ENCODE data around the gene MYBBP1A. TPM values are rescaled to one million over a fixed set of nuclear protein-coding genes. Genes with fewer than 3 reads are reported as not detected.

MYBBP1A gene
- total and polyA plus RNA-seq, 2 of the 4 experiments (the other 2 are of a cell fraction): 22.6 to 45.9 TPM

Other genes starting within 250 kb of the MYBBP1A start
- 26.3 and 37.5 TPM in 2 replicates for gene UBE2G1, start 188.7 kb downstream of the MYBBP1A start, total RNA-seq (2012; rRNA removed)
- gene UBE2G1, start 188.7 kb downstream of the MYBBP1A start, polyA plus RNA-seq (2012; rRNA removed): 26.6 and 28.9 TPM in 2 replicates
- gene SPNS3, start 121.4 kb downstream of the MYBBP1A start, total RNA-seq (2012; rRNA removed): 0.18 TPM in 1 of 2 replicates, not detected in the other
- gene SPNS3, start 121.4 kb downstream of the MYBBP1A start, polyA plus RNA-seq (2012; rRNA removed): not detected in 2 replicates
- under 0.01 TPM in 1 of 2 replicates, not detected in the other for gene SPNS2, start 56.5 kb downstream of the MYBBP1A start, total RNA-seq (2012; rRNA removed)
- not detected in 2 replicates for gene SPNS2, start 56.5 kb downstream of the MYBBP1A start, polyA plus RNA-seq (2012; rRNA removed)
- gene GGT6, start 5.2 kb upstream of the MYBBP1A start, total RNA-seq (2012; rRNA removed): not detected in 2 replicates
- not detected in 2 replicates for gene GGT6, start 5.2 kb upstream of the MYBBP1A start, polyA plus RNA-seq (2012; rRNA removed)
- not detected in 2 replicates for gene SMTNL2, start 29.1 kb upstream of the MYBBP1A start, total RNA-seq (2012; rRNA removed)
- not detected in 2 replicates for gene SMTNL2, start 29.1 kb upstream of the MYBBP1A start, polyA plus RNA-seq (2012; rRNA removed)
- gene ALOX15, start 86.3 kb upstream of the MYBBP1A start, total RNA-seq (2012; rRNA removed): not detected in 2 replicates
- not detected in 2 replicates for gene ALOX15, start 86.3 kb upstream of the MYBBP1A start, polyA plus RNA-seq (2012; rRNA removed)
- 6.3 and 9.2 TPM in 2 replicates for gene PELP1, start 148.8 kb upstream of the MYBBP1A start, total RNA-seq (2012; rRNA removed)
- 20.8 and 24.0 TPM in 2 replicates for gene PELP1, start 148.8 kb upstream of the MYBBP1A start, polyA plus RNA-seq (2012; rRNA removed)
- 3.9 and 6.1 TPM in 2 replicates for gene ARRB2, start 155.2 kb upstream of the MYBBP1A start, total RNA-seq (2012; rRNA removed)
- gene ARRB2, start 155.2 kb upstream of the MYBBP1A start, polyA plus RNA-seq (2012; rRNA removed): 10.6 and 12.5 TPM in 2 replicates
- gene MED11, start 176.0 kb upstream of the MYBBP1A start, total RNA-seq (2012; rRNA removed): 9.9 and 10.3 TPM in 2 replicates
- 23.3 and 24.1 TPM in 2 replicates for gene MED11, start 176.0 kb upstream of the MYBBP1A start, polyA plus RNA-seq (2012; rRNA removed)
- gene ZMYND15, start 184.4 kb upstream of the MYBBP1A start, total RNA-seq (2012; rRNA removed): under 0.01 TPM in 1 of 2 replicates, not detected in the other
- gene ZMYND15, start 184.4 kb upstream of the MYBBP1A start, polyA plus RNA-seq (2012; rRNA removed): 0.07 and 0.14 TPM in 2 replicates
- gene CXCL16, start 184.5 kb upstream of the MYBBP1A start, total RNA-seq (2012; rRNA removed): 0.28 and 0.36 TPM in 2 replicates
- gene CXCL16, start 184.5 kb upstream of the MYBBP1A start, polyA plus RNA-seq (2012; rRNA removed): 1.2 and 1.6 TPM in 2 replicates
- not detected in 2 replicates for gene TM4SF5, start 216.5 kb upstream of the MYBBP1A start, total RNA-seq (2012; rRNA removed)
- gene TM4SF5, start 216.5 kb upstream of the MYBBP1A start, polyA plus RNA-seq (2012; rRNA removed): not detected in 2 replicates
- gene VMO1, start 231.0 kb upstream of the MYBBP1A start, total RNA-seq (2012; rRNA removed): not detected in 2 replicates
- 0.14 TPM in 1 of 2 replicates, not detected in the other for gene VMO1, start 231.0 kb upstream of the MYBBP1A start, polyA plus RNA-seq (2012; rRNA removed)
- gene GLTPD2, start 233.6 kb upstream of the MYBBP1A start, total RNA-seq (2012; rRNA removed): not detected in 2 replicates
- gene GLTPD2, start 233.6 kb upstream of the MYBBP1A start, polyA plus RNA-seq (2012; rRNA removed): not detected in 2 replicates
- gene PSMB6, start 240.8 kb upstream of the MYBBP1A start, total RNA-seq (2012; rRNA removed): 217 and 244 TPM in 2 replicates
- 254 and 291 TPM in 2 replicates for gene PSMB6, start 240.8 kb upstream of the MYBBP1A start, polyA plus RNA-seq (2012; rRNA removed)